WTC11 (cell line): ENCODE data around the gene UMAD1. TPM values are rescaled to one million over a fixed set of nuclear protein-coding genes. Genes with fewer than 3 reads are reported as not detected.

Source experiments
- ATAC-seq: fragments of 200-7000 bp; cut with Tn5 transposase; 2 replicates; pipeline ENCODE4 v1.10.0; 2021; ENCODE audit warnings: mild to moderate bottlenecking, moderate library complexity
- CTCF ChIA-PET: fragments of 300-600 bp; sonication (Branson Sonifier 250); formaldehyde crosslinking; loops from one replicate; lab custom pipeline; 2021; ENCODE audit warnings: antibody characterized with exemption; lab: Charles Lee
- POLR2A ChIA-PET: fragments of 350-600 bp; sonication (Branson Sonifier 250); formaldehyde crosslinking; loops from one replicate; lab custom pipeline; 2021; ENCODE audit warnings: antibody characterized with exemption; lab: Charles Lee
- DNase-seq: peaks from one replicate; pipeline ENCODE4 v3.0.0; 2021; ENCODE audit warnings: low spot score
- H3K27ac Mint-ChIP-seq: 2 replicates; pipeline ENCODE4 v1.8.0; 2021; ENCODE audit warnings: mixed read lengths
- H3K27me3 Mint-ChIP-seq: 2 replicates; pipeline ENCODE4 v1.8.0; 2021; ENCODE audit warnings: low read depth, mild to moderate bottlenecking, moderate library complexity, mixed read lengths
- H3K36me3 Mint-ChIP-seq: 2 replicates; pipeline ENCODE4 v1.8.0; 2021; ENCODE audit warnings: mixed read lengths
- H3K4me1 Mint-ChIP-seq: 2 replicates; pipeline ENCODE4 v1.8.0; 2022; ENCODE audit warnings: mixed read lengths
- H3K4me3 Mint-ChIP-seq: 2 replicates; pipeline ENCODE4 v1.8.0; 2021; ENCODE audit warnings: mild to moderate bottlenecking, moderate library complexity, mixed read lengths
- H3K9me3 Mint-ChIP-seq: 2 replicates; pipeline ENCODE4 v1.8.0; 2021; ENCODE audit warnings: mixed read lengths
- ARID4B ChIP-seq: sonication (generic); formaldehyde crosslinking; IDR thresholded peaks from 2 replicates; pipeline ENCODE4 v1.8.0; 2023; ENCODE audit warnings: missing genetic modification reagents, mild to moderate bottlenecking, borderline replicate concordance
- ATF2 ChIP-seq: sonication (generic); formaldehyde crosslinking; IDR thresholded peaks from 2 replicates; pipeline ENCODE4 v1.8.1; 2022; ENCODE audit warnings: low read depth, missing genetic modification reagents, borderline replicate concordance
- E2F4 ChIP-seq: sonication (generic); formaldehyde crosslinking; IDR thresholded peaks from 2 replicates; pipeline ENCODE4 v1.8.1; 2022; ENCODE audit warnings: low read depth, mild to moderate bottlenecking, moderate library complexity, missing genetic modification reagents, borderline replicate concordance
- E2F5 ChIP-seq: sonication (generic); formaldehyde crosslinking; IDR thresholded peaks from 2 replicates; pipeline ENCODE4 v1.8.1; 2022; ENCODE audit warnings: mild to moderate bottlenecking, moderate library complexity, missing genetic modification reagents
- FOXP1 ChIP-seq: sonication (generic); formaldehyde crosslinking; IDR thresholded peaks from 2 replicates; pipeline ENCODE4 v1.8.0; 2022; ENCODE audit warnings: missing genetic modification reagents, mild to moderate bottlenecking, moderate library complexity, borderline replicate concordance
- HMGXB4 ChIP-seq: sonication (generic); formaldehyde crosslinking; IDR thresholded peaks from 2 replicates; pipeline ENCODE4 v1.8.1; 2023; ENCODE audit warnings: mild to moderate bottlenecking, moderate library complexity, missing genetic modification reagents
- KAT7 ChIP-seq: sonication (generic); formaldehyde crosslinking; IDR thresholded peaks from 2 replicates; pipeline ENCODE4 v1.8.1; 2023; ENCODE audit warnings: missing genetic modification reagents, mild to moderate bottlenecking, borderline replicate concordance
- MXD4 ChIP-seq: fragments of 250-450 bp; sonication (Bioruptor Pico); IDR thresholded peaks from 2 replicates; pipeline ENCODE4 v1.8.0; 2021; ENCODE audit warnings: mild to moderate bottlenecking, moderate library complexity, borderline replicate concordance
- NFATC4 ChIP-seq: fragments of 250-450 bp; sonication (Bioruptor Pico); IDR thresholded peaks from 2 replicates; pipeline ENCODE4 v1.9.0; 2021; ENCODE audit warnings: mild to moderate bottlenecking
- PRDM15 ChIP-seq: sonication (generic); formaldehyde crosslinking; IDR thresholded peaks from 2 replicates; pipeline ENCODE4 v1.8.0; 2022; ENCODE audit warnings: missing genetic modification reagents
- PREB ChIP-seq: sonication (generic); formaldehyde crosslinking; IDR thresholded peaks from 2 replicates; pipeline ENCODE4 v1.8.1; 2022; ENCODE audit warnings: mild to moderate bottlenecking, missing genetic modification reagents, moderate library complexity, borderline replicate concordance
- RORB ChIP-seq: fragments of 250-450 bp; sonication (Bioruptor Pico); IDR thresholded peaks from 2 replicates; pipeline ENCODE4 v1.9.0; 2021; ENCODE audit warnings: mild to moderate bottlenecking
- SMAD4 ChIP-seq: sonication (generic); formaldehyde crosslinking; IDR thresholded peaks from 2 replicates; pipeline ENCODE4 v1.8.0; 2022; ENCODE audit warnings: mild to moderate bottlenecking, missing genetic modification reagents
- ZNF138 ChIP-seq: sonication (generic); formaldehyde crosslinking; conservative IDR thresholded peaks from 2 replicates; pipeline ENCODE4 v1.8.1; 2022; ENCODE audit warnings: mild to moderate bottlenecking, moderate library complexity, missing genetic modification reagents
- ZNF281 ChIP-seq: sonication (generic); formaldehyde crosslinking; IDR thresholded peaks from 2 replicates; pipeline ENCODE4 v1.8.0; 2023; ENCODE audit warnings: mild to moderate bottlenecking, missing genetic modification reagents
- total RNA-seq: library from RNA; stranded (reverse); gene quantifications from 3 replicates; pipeline ENCODE4 v1.2.3, GENCODE V29; 2021

The UMAD1 gene
- total RNA-seq, 1 experiment from 2014 or later = 13.0 TPM

- H3K36me3 Mint-ChIP-seq = peaks cover 7% of the 10 kb centered on the region
- ATAC-seq (no peak), DNase-seq (no peak)
- H3K4me1 Mint-ChIP-seq = peaks cover 19% of the 10 kb centered on the region
- CTCF ChIA-PET = interaction anchor here (1.2 kb wide), 1 partner anchor 11 kb away, joined by 3 read pairs; no protein-coding TSS in a partner anchor
- H3K27me3 Mint-ChIP-seq = peaks cover 4% of the 10 kb centered on the region; the same call in 1 of the 2 replicates
- peaks cover 15% of the 10 kb centered on the region for H3K9me3 Mint-ChIP-seq
- H3K27ac Mint-ChIP-seq = no peak overlapping the region
- TF ChIP-seq SMAD4 (CRISPR knock-in tag) = no peak
- TF ChIP-seq ATF2 = no peak
- no peak for TF ChIP-seq PREB
- no peak for TF ChIP-seq MXD4 (CRISPR knock-in tag)
- TF ChIP-seq PRDM15 = no peak
- TF ChIP-seq, all 79 proteins: peak for 0
- POLR2A ChIA-PET = no interaction called here
- no peak overlapping the region for H3K4me3 Mint-ChIP-seq
Measured at GRCh38 chr7:7907306-7907705, 266.8 kb downstream of the UMAD1 start.

- ChIA-PET POLR2A (no interaction called here), CTCF (interaction anchor here (0.6 kb wide), 2 partner anchors 14 to 311 kb away, joined by 3 to 4 read pairs; no protein-coding TSS in a partner anchor)
- no peak overlapping the region for H3K27ac Mint-ChIP-seq
- no peak overlapping the region for H3K4me3 Mint-ChIP-seq
- DNase-seq (no peak), ATAC-seq (no peak)
- H3K27me3 Mint-ChIP-seq = peaks cover 4% of the 10 kb centered on the region; the same call in 1 of the 2 replicates
- H3K4me1 Mint-ChIP-seq = peaks cover 31% of the 10 kb centered on the region
- H3K9me3 Mint-ChIP-seq = peaks cover 16% of the 10 kb centered on the region
- H3K36me3 Mint-ChIP-seq = peaks cover 7% of the 10 kb centered on the region
- TF ChIP-seq ARID4B (CRISPR knock-in tag) (no peak), NFATC4 (CRISPR knock-in tag) (no peak), FOXP1 (no peak), KAT7 (CRISPR knock-in tag) (no peak), E2F5 (CRISPR knock-in tag) (no peak), E2F4 (CRISPR knock-in tag) (no peak), ZNF281 (CRISPR knock-in tag) (no peak), ZNF138 (no peak), RORB (no peak), HMGXB4 (CRISPR knock-in tag) (no peak)
Measured at GRCh38 chr7:7908622-7909145, 268.1 kb downstream of the UMAD1 start.
